NCI-H2171 treated with DMSO at 0.1 percent for 48 hours (cell line): ENCODE measurements around the gene CENPX.

ENCODE experiments used
- DNase-seq: peaks from one replicate; lab custom pipeline; 2025; lab: John Stamatoyannopoulos, UW

CENPX gene

GRCh38 chr17:82055023-82055964, 32.6 kb upstream of the CENPX start:
- no peak for DNase-seq

DNA sequence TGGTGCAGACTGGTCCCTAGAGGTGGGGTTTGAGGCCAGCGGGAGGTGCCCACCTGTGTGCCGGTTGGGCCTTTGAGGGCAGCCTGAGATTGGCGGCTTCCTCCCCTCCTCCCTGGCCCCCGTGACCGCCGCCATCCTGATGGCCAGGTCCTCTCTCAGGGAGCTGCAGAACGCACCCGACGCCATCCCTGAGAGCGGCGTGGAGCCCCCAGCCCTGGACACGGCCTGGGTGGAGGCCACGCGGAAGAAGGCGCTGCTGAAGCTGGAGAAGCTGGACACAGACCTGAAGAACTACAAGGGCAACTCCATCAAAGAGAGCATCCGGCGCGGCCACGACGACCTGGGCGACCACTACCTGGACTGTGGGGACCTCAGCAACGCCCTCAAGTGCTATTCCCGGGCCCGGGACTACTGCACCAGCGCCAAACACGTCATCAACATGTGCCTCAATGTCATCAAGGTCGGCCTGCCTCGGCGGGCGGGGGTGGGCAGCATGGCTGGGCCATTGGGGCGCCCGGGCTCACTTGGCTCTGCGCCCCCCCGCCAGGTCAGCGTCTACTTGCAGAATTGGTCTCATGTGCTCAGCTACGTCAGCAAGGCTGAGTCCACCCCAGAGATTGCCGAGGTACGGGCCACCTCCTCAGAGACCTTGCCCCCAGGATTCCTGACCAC, 31.8 kb upstream of the CENPX start:
- DNase-seq = no peak

GRCh38 chr17:82053556-82054263, 31.0 kb upstream of the CENPX start:
- no peak for DNase-seq

DNA sequence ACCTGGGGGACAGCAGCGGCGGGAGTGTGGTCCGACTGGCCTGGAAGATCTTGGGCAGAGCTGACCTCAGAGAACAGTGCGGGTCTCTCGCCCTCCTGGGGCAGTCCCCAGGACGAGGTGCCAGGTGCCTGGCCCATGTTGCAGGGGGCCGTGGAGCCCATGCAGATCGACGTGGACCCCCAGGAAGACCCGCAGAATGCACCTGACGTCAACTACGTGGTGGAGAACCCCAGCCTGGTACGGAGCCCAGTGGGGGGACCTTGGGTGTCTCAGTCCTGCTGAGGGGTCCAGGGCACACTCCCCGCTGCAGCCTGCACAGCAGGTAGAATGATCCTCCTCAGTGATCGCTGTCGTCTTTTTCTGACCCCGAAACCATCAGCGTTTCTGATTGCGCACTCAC, 30.5 kb upstream of the CENPX start:
- DNase-seq = no peak

- DNase-seq = no peak
Measured at GRCh38 chr17:82052638-82053059, 30.0 kb upstream of the CENPX start.

GRCh38 chr17:82051776-82052637, 29.3 kb upstream of the CENPX start, which contains the start of the genes GPS1 and RFNG:
GPS1 (plus strand) TSS chr17:82051898; CDS start chr17:82051932, 34 bp downstream.
RFNG (minus strand) TSS chr17:82051811; CDS start chr17:82051766, 45 bp downstream.
- DNase-seq = peak; percentile 59

GRCh38 chr17:82050761-82051641, 28.3 kb upstream of the CENPX start:
- DNase-seq = no peak

DNA sequence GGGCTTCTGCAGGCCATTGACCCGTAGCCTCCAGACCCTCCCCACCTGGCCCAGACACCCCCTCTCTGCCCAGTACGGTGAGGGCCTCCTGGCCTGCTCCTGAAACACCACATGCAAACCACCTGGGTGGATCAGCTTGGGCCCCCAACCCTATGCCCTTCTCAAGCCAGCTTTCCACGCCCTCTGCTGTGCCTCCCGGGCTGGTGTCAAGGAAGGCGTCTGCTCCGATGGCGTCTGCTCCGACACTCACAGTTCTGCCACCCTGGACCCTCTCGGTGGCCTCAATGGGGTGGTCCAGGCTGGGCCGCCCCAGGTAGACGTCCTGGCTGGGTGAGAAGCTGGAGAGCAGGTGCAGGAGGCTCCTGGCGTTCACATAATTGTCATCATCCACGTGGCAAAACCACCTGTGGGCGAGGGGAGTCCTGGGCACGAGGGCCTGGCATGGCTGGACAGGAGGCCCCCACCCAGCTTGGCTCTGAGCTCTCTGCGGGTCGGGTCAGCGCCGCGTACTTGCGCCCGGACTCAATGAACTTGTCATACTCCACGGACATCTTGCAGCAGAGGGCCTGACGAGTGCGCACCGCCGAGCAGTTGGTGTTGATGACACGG, 27.6 kb upstream of the CENPX start:
- no peak for DNase-seq

DNA sequence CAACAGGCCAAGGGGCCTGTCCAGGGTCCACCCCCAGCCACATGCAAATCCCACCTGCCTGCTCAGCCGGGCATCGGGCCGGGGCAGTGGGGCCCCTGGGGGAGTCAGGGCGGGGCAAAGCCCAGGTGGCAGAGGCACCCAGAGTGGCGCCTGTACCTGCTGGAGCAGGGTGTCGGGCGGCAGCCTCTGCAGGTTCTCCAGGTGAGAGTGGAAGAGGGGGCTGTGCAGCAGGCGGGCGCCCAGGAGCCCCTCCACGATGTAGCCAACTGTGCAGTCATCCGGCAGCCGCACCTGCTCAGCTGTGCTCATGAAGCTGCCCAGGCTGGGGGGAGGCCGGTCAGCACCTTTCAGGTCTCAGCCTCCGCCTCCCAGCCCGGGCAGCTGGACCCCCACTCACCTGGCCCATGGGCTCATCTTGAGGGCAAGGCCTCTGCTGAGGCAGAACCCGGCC, 26.9 kb upstream of the CENPX start:
- no peak for DNase-seq

DNA sequence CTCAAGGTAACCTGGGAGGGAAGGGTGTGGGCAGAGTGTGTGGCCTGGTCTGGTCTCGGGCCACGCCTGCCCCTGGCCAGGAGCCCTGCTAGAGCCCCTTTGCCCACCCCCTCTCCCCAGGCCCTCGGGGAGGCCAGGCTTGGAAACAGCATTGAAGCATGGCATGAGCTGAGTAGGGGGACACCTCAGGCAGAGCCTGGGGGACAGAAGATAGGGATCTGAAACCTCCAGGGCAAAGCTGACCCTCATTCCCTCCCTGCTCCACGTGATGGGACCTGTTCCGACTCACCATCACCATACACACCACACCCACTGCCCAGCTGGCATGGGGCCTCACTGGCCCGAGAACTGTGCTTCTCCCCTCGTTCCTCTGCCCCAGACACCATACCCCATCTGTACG, 26.4 kb upstream of the CENPX start:
- no peak for DNase-seq

DNA sequence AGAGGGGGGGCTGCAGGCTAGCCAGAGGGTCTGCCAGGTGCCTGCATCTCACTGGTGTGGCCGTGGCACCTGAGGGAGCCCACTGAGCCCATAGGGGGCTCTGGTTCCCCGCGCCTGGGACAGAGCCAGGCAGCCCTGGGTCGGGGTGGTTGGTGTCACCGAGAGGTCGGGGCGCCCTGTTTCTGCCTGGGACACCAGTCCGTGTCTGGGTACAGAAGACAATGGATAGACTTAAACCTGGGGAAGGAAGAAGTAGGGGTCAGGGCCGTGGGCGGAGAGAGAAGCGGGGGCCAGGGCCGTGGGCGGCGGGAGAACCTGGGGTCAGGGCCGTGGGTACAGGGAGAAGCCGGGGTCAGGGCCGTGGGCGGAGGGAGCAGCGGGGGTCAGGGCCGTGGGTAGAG, 25.9 kb upstream of the CENPX start:
- no peak for DNase-seq

DNA sequence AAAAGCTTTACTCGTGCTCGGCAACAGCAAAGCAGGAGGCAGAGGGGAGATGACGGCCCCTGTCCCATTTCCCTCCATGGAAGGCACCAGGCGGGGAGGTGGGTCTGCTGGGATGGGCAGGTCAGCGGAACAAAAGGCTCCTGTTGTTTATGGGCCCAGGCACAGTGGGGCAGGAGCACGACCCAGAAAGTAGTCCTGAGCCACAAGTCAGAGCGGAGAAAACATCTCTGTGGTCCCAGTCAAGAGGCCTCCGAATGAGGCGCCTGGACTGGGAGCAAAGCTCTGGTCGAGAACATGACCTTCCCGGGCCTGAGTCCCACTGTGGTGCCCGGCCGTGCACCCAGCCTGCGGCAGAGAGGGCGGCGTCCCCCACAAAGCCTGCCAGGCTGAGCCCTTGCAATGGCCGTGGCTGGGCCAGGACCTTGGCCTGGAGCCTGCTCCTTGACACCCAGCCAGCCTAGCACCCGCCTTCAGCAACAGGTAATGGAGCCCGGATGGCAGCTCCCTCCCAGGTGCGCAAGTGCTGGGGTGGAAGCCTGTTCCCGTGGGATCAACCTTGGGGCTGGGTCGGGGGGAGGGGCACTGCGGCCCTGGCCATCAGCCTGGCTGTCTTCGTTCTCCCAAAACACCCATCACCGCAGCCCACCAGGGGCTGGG, 25.4 kb upstream of the CENPX start:
- DNase-seq = no peak

GRCh38 chr17:82047379-82047778, 24.7 kb upstream of the CENPX start:
- no peak for DNase-seq

DNA sequence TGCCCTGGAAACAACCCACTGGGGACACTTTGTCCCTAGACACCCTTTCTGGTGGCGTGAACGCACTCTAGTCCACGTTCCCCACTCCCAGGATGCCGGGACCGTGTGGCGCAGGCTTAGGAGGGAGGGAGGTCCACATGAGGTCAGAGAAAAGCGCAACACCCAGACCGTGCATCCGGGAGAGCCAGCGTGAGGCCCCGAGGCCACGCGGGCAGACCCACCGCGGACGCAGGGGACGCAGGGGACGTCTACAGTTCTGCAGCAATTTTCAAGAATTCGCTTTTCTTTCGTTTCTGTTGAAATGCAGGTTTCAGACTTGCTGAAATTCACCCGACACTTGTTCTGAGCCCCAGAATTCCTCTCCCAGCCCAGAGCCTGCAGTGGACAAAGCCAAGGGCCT, 24.2 kb upstream of the CENPX start:
- no peak for DNase-seq

- no peak for DNase-seq
Measured at GRCh38 chr17:82045936-82046484, 23.3 kb upstream of the CENPX start.

DNA sequence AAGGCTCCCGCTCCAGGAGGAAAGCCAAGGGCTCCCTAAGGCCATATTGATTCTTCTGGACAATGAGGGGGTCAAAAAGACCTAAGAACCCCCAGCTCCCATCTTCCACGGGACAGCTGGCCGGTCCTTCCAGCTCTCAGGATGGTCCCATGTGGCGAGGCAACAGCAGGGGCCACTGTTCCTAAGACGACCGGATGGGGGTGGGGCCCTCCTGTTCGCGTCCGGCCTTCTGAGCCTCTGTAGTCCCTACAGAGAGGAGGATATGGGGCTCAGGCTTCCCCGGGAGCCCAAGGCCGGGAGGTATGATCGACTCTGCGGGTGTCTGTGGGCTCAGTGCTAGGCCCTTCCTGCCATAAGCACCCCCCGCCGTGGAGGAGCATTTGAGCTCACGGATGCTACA, 20.8 kb upstream of the CENPX start:
- DNase-seq = no peak

DNA sequence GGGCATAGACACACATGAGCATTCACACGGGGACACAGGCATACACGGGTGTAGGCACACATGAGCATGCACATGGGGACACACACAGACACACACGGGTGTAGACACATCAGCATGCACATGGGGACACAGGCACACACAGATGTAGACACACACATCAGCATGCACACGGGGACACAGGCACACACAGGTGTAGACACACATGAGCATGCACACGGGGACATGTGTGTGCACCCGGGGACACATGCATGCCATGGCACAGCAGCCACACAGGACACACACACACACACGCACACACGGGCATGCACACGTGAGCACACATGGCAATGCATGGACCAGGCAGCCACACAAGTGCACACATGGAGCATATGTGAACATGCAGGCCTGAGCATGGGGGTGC, 20.0 kb upstream of the CENPX start:
- no peak for DNase-seq

GRCh38 chr17:82041144-82041814, 18.6 kb upstream of the CENPX start:
- no peak for DNase-seq
